ENCODE results near the gene ARHGAP25. TPM values are rescaled to one million over a fixed set of nuclear protein-coding genes. Genes with fewer than 3 reads are reported as not detected.

ARHGAP25 gene
- total RNA-seq, 1 experiment from 2014 or later, result 0.27 TPM

- POLR2A ChIA-PET, result no interaction called here
These were observed 17.3 kb upstream of the ARHGAP25 start for GRCh38 chr2:68717305-68717661.

GRCh38 chr2:68719912-68720311, 14.7 kb upstream of the ARHGAP25 start:
- intact Hi-C loops (cut with micrococcal nuclease), result loop anchor here (5.0 kb wide), 1 partner anchor 233 kb away; no protein-coding TSS in a partner anchor
- peaks cover 15 to 20% of the 10 kb centered on the region in 2 experiments for H3K4me1 ChIP-seq (ENCODE audit: control insufficient read depth in 1 of 2, insufficient read depth in 2 of 2, low read length in 2 of 2)
- H4K20me1 ChIP-seq (ENCODE audit: insufficient read depth), result no peaks in the 10 kb centered on the region
- peaks cover 22% of the 10 kb centered on the region for H3K27me3 ChIP-seq (ENCODE audit: insufficient read depth, low read length)
- CTCF ChIA-PET, result interaction anchor here (1.7 kb wide), 1 partner anchor 124 kb away, joined by 4 read pairs; no protein-coding TSS in a partner anchor
- no TSS peak for BruUV-seq (replicated peaks)
- no peak overlapping the region for H3K9ac ChIP-seq (ENCODE audit: low read length)
- TF ChIP-seq ZNF274 (IDR thresholded peaks at IDR 0.05; ENCODE audit: low read depth, low read length) (no peak), REST (IDR thresholded peaks at IDR 0.05; ENCODE audit: low read depth) (no peak), POLR2AphosphoS5 (IDR thresholded peaks at IDR 0.05; ENCODE audit: low read depth, low read length) (no peak), SP1 (IDR thresholded peaks at IDR 0.05; ENCODE audit: low read depth) (no peak), RAD21 (IDR thresholded peaks at IDR 0.05; ENCODE audit: low read depth) (no peak), CEBPB (IDR thresholded peaks at IDR 0.05; ENCODE audit: low read depth) (no peak), ZFX (IDR thresholded peaks at IDR 0.05) (no peak), EGR1 (IDR thresholded peaks at IDR 0.05; ENCODE audit: low read depth) (no peak), CBX3 (IDR thresholded peaks at IDR 0.05; ENCODE audit: low read depth) (no peak), EZH2 (IDR thresholded peaks at IDR 0.05) (no peak), MAX (IDR thresholded peaks at IDR 0.05) (no peak), ATF3 (IDR thresholded peaks at IDR 0.05) (no peak), TCF7L2 (IDR thresholded peaks at IDR 0.05; ENCODE audit: borderline replicate concordance, extremely low read depth, insufficient read depth, insufficient read length) (no peak), FOSL1 (IDR thresholded peaks at IDR 0.05; ENCODE audit: low read depth) (no peak), ELF1 (IDR thresholded peaks at IDR 0.05; ENCODE audit: borderline replicate concordance, low read depth) (no peak), SIN3A (IDR thresholded peaks at IDR 0.05; ENCODE audit: low read depth) (no peak), POLR2A (IDR thresholded peaks at IDR 0.05; ENCODE audit: borderline replicate concordance, extremely low read depth, insufficient read depth, insufficient read length) (no peak), EZH2phosphoT487 (IDR thresholded peaks at IDR 0.05; ENCODE audit: borderline replicate concordance) (no peak), JUND (IDR thresholded peaks at IDR 0.05) (no peak), YY1 (IDR thresholded peaks at IDR 0.05; ENCODE audit: extremely low read depth, insufficient replicate concordance, low read depth, low read length) (no peak)
- H3K4me2 ChIP-seq (ENCODE audit: low read length), result no peak overlapping the region
- H2AFZ ChIP-seq (ENCODE audit: low read depth, low read length, poor library complexity, severe bottlenecking), result no peak overlapping the region
- POLR2A ChIA-PET, result no interaction called here
- DNase-seq (ENCODE audit: low read depth, low spot score) (no peak), ATAC-seq (no peak)
- H3K27ac ChIP-seq (ENCODE audit: low read depth, low read length), result no peak overlapping the region
- no peaks in the 10 kb centered on the region for H3K9me2 ChIP-seq (ENCODE audit: insufficient read depth)
- H3K9me3 ChIP-seq (ENCODE audit: control insufficient read depth in 1 of 2, insufficient read depth in 1 of 2, low read depth in 1 of 2, low read length in 2 of 2), result no peaks in the 10 kb centered on the region
- H3K36me3 ChIP-seq (ENCODE audit: control insufficient read depth in 1 of 2, insufficient read depth in 2 of 2, low read length in 2 of 2), result no peaks in the 10 kb centered on the region
- no peaks in the 10 kb centered on the region for H3K79me2 ChIP-seq (ENCODE audit: insufficient read depth, low read length)
- H3K4me3 ChIP-seq (replicated peaks in 1 of 2; ENCODE audit: low read depth in 1 of 2, low read length in 2 of 2), result no peak overlapping the region
- RAD21 ChIA-PET (ENCODE audit: low non-redundant PET in 1 of 2, low total read pairs in 2 of 2, uncharacterized antibody in 2 of 2, unreplicated experiment in 2 of 2), result no interaction called here

More at GRCh38 chr2:68717305-68717661, 17.3 kb upstream of the ARHGAP25 start:
- Histone ChIP-seq H3K27me3 (ENCODE audit: insufficient read depth, low read length) (peaks cover 22% of the 10 kb centered on the region), H3K79me2 (ENCODE audit: insufficient read depth, low read length) (no peaks in the 10 kb centered on the region), H3K4me3 (replicated peaks in 1 of 2; ENCODE audit: low read depth in 1 of 2, low read length in 2 of 2) (no peak overlapping the region), H3K9ac (ENCODE audit: low read length) (no peak overlapping the region), H3K27ac (ENCODE audit: low read depth, low read length) (no peak overlapping the region), H3K9me3 (ENCODE audit: control insufficient read depth in 1 of 2, insufficient read depth in 1 of 2, low read depth in 1 of 2, low read length in 2 of 2) (no peaks in the 10 kb centered on the region), H3K4me1 (ENCODE audit: control insufficient read depth in 1 of 2, insufficient read depth in 2 of 2, low read length in 2 of 2) (peaks cover 11 to 15% of the 10 kb centered on the region in 2 experiments), H4K20me1 (ENCODE audit: insufficient read depth) (no peaks in the 10 kb centered on the region), H3K36me3 (ENCODE audit: control insufficient read depth in 1 of 2, insufficient read depth in 2 of 2, low read length in 2 of 2) (no peaks in the 10 kb centered on the region), H2AFZ (ENCODE audit: low read depth, low read length, poor library complexity, severe bottlenecking) (no peak overlapping the region), H3K9me2 (ENCODE audit: insufficient read depth) (no peaks in the 10 kb centered on the region), H3K4me2 (ENCODE audit: low read length) (no peak overlapping the region)
- no peak for ATAC-seq
- no TSS peak for BruUV-seq (replicated peaks)
- intact Hi-C loops (cut with micrococcal nuclease), result loop anchor here (5.0 kb wide), 1 partner anchor 230 kb away; no protein-coding TSS in a partner anchor
- DNase-seq (ENCODE audit: low read depth, low spot score), result no peak
- CTCF ChIA-PET, result interaction anchor here (2.0 to 2.1 kb wide), 2 partner anchors 8 to 254 kb away, joined by 11 to 23 read pairs; no protein-coding TSS in a partner anchor
- no peak for TF ChIP-seq POLR2AphosphoS5 (IDR thresholded peaks at IDR 0.05; ENCODE audit: low read depth, low read length)
- RAD21 ChIA-PET (ENCODE audit: low non-redundant PET in 1 of 2, low total read pairs in 2 of 2, uncharacterized antibody in 2 of 2, unreplicated experiment in 2 of 2), result no interaction called here
